GM21737 (cell line): ENCODE results near the gene RAET1E.
"Not testable (repeated sequence)": the region's sequence is repeated elsewhere in the genome, so short reads cannot be mapped to it uniquely, and the experiment has no call there.

Experiments used
- ATAC-seq: cut with Tn5 transposase; IDR thresholded peaks from one replicate; pipeline ENCODE4 v1.9.1; 2021; ENCODE audit warnings: mild to moderate bottlenecking, moderate library complexity; ENCODE audit not compliant: unreplicated experiment

RAET1E gene

GRCh38 chr6:149929422-149929821, 31.5 kb upstream of the RAET1E start:
- no peak for ATAC-seq

DNA sequence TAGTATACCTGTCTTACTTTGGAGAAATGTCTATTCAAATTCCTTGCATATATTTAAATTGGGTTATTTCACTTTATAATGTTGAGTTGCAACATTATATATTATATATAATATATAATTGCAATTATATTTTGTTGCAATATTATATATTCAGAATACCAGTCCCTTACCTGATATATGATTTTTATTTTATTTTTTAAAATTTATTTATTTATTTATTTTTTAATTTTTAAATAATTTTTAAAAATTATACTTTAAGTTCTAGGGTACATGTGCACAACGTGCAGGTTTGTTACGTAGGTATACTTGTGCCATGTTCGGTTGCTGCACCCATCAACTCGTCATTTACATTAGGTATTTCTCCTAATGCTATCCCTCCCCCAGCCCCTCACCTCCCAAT, 29.1 kb upstream of the RAET1E start:
- ATAC-seq, result not testable (repeated sequence)

DNA sequence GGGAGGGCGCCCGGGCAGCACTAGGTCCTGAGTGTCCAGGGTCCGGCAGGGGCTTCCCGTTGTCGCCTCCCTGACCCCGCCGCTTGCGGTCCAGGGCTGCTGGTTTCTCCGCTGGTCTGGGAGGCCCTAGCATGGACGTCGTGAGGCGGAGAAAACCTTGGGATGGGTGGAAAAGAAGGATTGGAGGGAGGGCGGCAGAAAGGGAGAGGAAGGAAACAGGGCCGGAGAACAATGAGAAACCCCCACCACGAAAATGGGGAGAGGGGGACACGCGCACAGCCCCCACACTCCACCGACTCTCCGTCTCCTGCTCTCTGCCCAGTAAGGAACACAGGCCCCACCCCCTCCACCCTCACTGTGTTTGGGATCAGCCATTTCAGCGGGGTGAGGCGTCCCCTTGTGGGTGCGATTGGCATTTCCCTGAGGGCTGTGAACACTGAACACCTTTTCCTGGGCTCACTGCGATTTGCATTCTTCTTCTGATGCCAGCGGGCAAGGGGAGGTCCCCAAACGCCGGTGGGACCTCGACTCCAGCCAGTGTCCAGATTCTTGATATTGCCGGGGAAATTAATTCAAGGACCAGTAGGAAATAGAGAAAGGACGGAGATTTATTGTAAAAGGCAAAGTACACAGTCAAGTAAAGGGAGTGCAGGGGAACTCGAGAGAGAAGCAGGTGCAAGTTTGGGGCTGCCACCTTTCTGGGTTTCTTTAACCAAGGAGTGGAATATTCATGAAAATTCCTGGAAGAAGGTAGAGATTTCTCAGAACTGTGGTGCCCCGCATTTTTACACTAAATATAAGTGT, 28.3 kb upstream of the RAET1E start:
- ATAC-seq, result no peak

- ATAC-seq, result no peak
Observed at GRCh38 chr6:149925253-149925973, 27.5 kb upstream of the RAET1E start.

DNA sequence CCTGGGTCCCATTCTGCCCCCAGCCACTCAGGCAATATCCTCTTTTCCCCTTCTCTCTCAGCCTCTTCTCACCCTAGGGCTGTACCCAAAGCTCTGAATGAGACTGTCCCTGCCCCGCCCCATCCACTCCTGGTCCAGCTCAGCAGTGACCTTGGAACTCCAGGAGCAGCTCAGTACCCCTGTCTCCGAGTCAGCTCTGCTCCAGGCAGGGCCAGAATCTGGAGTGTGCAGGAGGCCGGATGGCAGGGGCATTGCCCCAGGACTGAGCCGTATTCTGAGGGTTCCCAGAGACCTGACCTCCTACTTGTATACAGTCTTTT, 27.0 kb upstream of the RAET1E start:
- ATAC-seq, result no peak

DNA sequence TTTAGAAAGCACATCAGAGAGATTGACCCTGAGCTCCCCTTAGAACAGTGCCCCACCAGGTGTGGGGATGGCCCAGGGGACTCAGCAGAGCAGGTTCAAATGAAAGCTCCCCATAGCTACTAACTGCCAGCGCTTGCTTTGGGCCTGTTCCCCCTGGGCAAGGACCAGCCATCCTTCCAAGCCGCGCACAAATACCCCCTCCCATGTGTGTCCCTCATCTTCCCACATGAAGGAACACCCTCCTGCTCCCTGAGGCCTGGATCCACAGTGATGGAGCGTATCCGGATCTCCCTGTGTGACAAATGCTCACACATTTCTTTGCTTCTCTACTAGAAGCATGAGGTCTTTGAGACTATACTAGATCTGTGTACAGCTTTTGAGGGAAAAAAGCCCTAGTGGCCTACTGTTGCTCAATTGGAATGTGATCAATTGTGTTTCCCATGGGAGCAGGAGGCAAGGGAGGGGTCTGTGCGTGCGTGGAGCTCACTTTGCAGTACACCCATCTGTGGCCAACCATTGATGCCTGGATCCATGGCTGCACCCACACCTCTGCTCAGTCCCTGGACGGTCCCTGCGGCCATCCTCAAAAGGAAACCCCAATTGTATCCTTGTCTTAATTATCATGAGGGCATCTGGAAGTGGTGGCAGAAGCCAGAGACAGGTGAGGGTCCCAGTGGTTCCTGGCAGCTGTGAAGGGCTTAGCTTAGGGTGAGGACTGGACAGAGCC, 26.5 kb upstream of the RAET1E start:
- ATAC-seq, result no peak

GRCh38 chr6:149923327-149923986, 25.5 kb upstream of the RAET1E start:
- no peak for ATAC-seq

DNA sequence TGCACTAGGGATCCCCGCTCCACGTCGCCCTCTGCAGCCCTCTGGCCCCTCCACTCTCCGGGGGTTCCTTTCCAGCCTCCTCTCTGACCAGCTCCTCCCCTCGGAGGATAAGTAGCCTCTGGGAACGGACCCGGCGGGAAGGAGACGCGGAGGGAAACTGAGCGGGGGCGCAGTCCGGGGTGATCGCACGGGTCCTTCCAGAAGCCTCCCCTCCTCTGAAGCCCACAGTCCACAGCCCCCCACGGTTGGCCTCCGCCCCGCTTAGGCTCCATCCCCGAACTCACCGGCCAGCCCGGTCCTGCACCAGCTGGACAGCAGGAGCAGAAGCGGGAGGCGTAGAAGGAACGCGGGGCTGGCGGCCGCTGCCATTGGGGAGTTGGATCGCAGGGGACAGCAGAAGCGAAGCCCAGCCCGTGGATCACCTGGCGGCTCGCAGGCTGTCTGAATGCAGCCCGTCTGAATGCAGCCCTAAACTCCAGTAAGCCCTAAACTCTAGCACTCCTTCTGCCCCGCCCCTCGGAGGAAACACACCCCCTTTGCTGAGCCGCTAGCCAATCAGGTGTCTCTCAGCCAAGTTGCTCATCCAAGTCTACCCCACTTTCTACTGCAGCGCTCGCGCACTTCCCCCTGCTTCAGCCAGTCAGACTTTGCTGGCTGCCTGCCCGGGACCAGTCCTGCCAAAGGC, 24.9 kb upstream of the RAET1E start, which contains the start of gene RAET1G:
RAET1G (minus strand) TSS at position 480 of the 685 bp plus-strand sequence; CDS start at position 369, 111 bp downstream.
- no peak for ATAC-seq

- ATAC-seq, result not testable (repeated sequence)
Observed at GRCh38 chr6:149922091-149922490, 24.2 kb upstream of the RAET1E start.

DNA sequence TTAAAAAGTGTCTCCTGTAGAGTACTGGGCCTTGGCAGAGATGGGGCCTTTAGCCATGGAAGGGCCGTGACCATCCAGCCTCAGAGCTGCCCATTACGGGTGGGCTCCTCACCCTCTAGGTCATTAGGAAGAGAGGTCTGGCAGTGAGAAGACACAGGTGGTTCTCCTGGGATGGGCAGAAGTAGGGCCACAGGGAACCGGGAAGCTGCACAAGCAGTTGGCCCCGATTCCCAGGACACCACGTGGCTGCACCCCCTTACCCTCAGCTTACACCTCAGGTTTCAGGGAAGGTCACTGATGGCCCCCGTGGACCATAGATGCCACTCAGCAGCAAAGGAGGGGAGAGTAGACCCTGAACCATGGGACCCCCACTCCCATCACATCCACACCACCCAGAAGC, 23.4 kb upstream of the RAET1E start:
- no peak for ATAC-seq

- ATAC-seq, result no peak
Observed at GRCh38 chr6:149919834-149920225, 21.9 kb upstream of the RAET1E start.

- not testable (repeated sequence) for ATAC-seq
Observed at GRCh38 chr6:149919126-149919833, 21.4 kb upstream of the RAET1E start.

DNA sequence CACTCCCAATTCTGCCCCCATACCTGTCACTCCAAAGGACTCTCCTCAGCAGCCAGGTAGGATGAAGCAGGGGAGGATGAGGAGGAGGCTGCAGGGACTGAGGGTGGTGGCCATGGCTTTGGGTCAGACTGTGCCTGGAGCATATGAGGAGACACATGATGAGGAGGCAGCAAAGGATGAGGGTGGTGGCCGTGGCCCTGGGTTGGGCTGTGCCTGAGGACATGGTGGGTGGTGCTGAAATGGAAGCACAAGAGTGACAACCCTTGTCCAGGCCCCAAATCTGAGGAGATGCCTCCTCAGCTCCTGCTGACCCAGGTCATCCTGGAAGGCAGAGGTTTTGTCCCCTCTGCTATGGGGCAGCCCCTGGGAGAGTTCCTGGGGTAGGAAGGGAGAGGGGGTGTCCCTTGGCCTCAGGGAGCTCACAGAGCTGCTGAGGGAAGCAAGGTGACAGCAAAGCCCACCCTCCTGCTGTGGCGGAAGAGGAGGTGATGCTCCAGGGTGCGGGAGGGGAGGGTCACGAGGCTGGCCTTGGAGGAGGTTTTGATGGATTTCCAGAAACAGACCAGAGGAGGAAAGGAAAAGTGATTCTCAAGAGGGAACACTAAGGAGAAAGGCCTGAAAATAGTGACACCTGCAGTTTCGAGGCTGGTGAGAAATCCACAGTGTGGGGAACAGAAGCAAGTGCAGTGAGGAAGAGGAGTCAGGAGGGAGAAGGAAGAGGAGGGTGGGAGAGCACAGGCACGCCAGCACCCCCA, 20.4 kb upstream of the RAET1E start:
- no peak for ATAC-seq

GRCh38 chr6:149917679-149918078, 19.8 kb upstream of the RAET1E start:
- no peak for ATAC-seq

GRCh38 chr6:149915970-149916865, 18.3 kb upstream of the RAET1E start:
- ATAC-seq, result no peak

- ATAC-seq, result no peak
Observed at GRCh38 chr6:149913540-149914240, 15.8 kb upstream of the RAET1E start.

- no peak for ATAC-seq
Observed at GRCh38 chr6:149913085-149913484, 15.2 kb upstream of the RAET1E start.

GRCh38 chr6:149912680-149913079, 14.8 kb upstream of the RAET1E start:
- not testable (repeated sequence) for ATAC-seq
